T-helper 2 cell treated with Interferon-gamma antibody and Interleukin-4, amounts not matched to agents 100 ng/mL and 5 ng/mL, for 36 hours (primary cell): ENCODE measurements around the gene PVALB. TPM values are rescaled to one million over a fixed set of nuclear protein-coding genes. Genes with fewer than 3 reads are reported as not detected.

Experiments used
- intact Hi-C: fragments of 100-400 bp; cut with micrococcal nuclease; formaldehyde crosslinking; loops from one replicate; pipeline ENCODE4 v1.15.1; 2023
- total RNA-seq: library from RNA; stranded (reverse); gene quantifications from 2 replicates; pipeline ENCODE4 v1.2.3, GENCODE V29; 2022

Gene PVALB, protein sequence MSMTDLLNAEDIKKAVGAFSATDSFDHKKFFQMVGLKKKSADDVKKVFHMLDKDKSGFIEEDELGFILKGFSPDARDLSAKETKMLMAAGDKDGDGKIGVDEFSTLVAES
- total RNA-seq: not detected in 2 replicates

DNA sequence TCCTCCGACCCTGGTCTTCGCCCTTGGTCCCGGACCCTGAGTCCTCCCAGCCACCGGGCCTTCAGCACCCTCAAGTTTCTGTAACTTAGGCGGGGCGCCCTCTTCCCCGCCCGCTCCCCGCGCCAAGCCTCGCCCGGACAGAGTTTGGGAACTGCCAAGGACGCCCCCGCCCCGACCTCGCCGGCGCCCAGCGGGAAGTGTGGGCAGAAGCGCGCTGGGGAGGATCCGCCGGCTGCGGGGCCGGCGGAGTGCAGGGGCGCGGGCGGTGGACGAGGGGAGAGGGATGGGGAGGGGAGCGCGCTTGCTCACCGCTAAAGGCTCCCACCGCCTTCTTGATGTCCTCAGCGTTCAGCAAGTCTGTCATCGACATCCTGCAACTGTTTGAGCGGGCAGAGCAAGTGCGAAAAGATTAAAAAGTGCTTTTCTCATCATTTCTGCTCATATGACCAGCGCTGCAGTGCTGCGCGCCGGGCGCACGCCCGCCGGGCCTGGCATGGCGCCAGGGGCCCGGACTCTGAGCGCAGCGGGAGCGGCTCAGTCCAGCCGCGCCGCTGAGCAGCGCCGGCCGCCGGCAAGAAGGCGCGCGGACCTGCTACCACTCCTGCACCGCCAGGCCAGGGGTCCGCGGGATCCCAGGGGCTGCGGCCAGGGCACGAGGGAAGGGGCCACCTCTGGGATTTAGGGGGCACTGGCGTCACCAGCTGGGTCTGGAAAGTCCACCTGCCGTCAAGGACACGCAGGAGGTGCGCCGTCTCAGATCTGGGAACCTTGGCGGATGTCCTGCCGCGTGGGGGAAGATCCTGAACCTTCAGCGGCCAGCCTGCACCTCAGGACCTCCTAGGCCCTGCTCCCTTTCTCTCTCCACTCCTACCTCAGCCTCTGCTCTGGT, at the start of gene PVALB:
Gene PVALB, minus strand, starts transcription at position 400 of the 889 bp plus-strand sequence. Its CDS starts 30 bp downstream, at position 370.
- intact Hi-C loops: no loop called here

DNA sequence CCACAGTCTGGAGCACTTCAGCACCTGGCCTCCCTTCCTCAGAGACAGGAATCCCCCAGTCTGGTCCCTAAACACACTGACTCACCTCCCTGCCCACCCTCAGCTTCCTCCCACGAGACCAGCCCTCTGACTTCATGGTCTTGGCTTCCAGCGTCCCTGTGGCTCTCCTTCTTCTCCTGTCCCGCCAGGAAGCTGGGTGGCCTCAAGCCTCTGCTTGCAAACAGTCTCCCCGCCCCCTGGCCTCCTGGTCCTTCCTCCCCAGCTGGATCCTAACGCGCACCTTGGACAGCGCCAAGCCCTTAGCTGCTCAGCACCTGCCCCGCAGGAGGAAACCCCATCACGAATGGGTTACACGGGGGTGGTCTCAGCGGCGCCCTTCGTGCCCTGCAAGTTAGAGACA, 48.5 kb upstream of the PVALB start:
- intact Hi-C loops: no loop called here

DNA sequence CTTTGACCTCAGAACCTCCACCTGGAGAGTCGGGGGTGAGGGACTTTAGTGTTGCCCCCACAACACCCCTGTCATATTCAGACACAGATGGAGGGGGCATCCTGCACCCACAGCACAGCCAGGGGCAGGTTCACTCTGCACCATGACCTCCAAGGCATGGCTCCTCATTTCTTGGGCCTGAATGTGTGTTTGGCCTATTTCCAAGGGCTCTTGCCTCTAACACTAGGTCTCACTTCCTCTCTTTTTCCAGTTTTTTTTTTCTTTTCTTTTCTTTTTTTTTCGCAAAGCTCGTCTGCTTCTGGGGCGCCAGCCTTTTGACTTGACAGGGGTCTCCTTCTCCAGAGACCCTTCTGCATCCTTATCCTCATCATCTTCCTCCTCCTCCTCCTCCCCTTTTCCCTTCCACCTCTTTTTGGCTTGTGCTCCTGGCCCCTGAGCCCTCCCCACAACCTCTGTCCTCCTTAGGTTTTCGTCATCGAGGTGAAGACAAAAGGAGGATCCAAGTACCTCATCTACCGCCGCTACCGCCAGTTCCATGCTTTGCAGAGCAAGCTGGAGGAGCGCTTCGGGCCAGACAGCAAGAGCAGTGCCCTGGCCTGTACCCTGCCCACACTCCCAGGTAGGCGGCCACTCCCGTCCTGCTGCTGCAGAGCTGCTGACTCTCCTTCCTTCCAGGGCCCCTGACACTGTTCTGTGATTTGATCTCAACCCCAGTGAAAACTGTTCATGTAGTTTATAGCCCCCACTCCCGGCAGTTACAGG, 47.8 kb upstream of the PVALB start:
- intact Hi-C loops: loop anchor here (5.0 kb wide), 1 partner anchor 38 kb away; no protein-coding TSS in a partner anchor

DNA sequence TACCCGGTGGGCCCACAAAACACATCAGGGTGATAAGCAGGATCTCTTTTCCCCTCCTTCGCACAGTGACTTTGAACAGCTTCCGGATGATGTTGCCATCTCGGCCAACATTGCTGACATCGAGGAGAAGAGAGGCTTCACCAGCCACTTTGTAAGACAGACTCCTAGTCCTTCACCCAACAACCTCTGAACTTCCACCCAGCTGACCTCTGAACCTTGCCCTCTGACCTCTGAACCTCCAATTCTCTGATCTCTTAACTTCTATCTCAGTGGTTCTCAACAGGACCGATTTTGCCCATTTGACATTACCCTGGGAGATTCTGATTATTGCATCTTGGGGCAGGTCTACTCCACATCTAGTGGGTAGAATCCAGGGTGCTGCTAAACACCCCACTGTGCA, 47.1 kb upstream of the PVALB start:
- intact Hi-C loops: loop anchor here (5.0 kb wide), 1 partner anchor 38 kb away; no protein-coding TSS in a partner anchor

DNA sequence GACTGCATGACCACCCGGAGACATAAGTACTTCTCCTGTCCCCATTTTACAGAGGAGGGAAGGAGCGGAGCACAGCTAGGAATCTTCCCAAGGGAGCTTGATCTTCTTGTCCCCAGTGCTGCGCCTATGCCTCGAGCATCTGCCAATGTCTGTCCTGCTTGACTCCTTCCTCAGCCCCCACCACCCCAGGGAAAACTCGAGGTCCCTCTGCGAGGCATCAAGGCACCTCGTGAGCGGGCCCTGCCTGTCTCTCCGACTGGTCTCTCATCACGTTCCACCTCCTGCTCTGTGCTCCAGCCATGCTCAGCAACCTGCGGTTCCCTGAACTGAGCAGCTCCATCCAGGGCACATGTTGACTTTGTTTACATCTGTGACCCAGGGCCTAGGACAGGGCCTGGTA, 46.4 kb upstream of the PVALB start:
- intact Hi-C loops: loop anchor here (5.0 kb wide), 1 partner anchor 39 kb away; no protein-coding TSS in a partner anchor

DNA sequence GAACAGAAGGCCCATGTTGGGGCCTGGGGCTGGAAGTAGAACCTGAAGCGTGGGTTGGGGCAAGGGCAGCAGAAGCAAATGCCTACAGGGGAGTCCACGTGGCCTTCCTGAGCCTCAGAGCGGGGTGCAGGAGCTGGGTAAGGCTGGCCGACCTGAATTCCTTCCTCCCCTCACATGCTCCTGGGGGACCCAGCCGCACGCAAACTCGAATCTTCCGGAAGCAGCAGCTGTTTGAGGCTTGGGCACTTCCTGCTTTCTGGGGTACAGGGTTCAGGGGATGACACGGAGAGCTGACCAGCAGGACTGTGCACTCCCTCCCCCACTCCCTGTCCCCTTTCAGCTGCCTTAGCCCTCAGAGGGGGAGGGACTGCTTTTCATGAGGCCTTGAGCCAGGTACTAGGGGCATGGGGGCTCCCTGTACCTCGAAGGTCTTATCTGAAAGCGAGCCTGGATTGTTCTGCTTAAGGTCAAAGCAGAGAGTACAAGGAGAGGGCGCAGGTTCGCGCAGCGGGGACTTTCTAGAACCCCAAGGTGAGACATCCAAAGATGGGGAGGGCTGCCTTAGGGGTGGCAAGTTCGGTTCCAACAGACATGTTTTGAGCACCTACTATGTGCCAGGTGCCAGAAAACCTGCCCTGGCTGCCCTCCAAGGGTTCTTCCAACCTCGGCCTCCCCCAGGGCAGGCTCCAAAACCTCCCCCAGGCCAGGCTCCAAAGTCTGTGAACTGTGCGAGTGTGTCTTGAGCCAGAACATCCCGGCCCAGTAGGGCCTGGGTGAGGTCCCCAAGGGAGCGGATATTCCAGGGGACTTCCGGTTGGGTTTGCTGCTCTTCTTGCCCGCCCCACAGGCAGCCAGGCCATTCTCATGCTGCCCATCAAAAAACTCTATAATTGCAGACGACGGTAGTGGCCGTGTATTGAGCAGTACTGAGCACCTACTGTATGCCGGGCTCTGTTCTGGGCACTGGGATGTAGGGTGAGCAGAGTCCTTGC, 45.7 kb upstream of the PVALB start:
- intact Hi-C loops: loop anchor here (5.0 kb wide), 1 partner anchor 40 kb away; no protein-coding TSS in a partner anchor

DNA sequence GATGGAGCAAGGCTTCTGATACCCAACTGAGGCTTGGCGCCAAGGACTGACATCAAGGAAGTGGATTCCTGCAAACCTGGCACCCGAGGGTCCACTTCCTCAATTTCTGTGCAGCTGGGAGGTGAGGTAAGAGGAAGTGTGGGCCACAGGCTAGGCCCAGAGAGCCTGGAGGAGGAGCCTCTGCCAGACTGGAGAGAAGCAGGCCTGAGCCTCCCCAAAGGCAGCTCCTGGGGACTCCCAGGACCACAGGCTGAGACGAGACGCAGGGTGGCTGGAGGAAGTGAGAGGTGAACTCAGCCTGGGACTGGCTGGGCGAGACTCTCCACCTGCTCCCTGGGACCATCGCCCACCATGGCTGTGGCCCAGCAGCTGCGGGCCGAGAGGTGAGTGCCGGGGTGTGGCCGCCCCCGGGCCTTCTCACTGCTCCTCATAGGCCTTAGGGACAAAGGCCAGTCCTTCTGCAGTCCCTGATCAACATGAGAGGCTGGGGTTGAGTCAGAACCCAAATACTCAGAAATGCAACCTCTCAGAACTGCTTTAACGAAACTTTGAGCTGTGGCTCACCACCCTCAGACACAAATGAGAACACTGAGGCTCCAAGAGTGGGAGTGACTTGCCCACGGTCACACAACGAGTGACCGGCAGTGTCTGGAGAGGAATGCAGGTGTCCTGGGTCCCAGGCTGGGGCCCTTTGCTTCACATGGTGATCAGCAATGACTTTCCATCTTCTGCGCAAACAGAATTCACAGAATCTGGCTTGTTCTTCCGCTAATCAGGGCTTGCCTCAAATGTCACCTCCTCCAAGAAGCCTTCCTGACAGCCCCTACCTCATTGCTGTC, 44.2 kb upstream of the PVALB start, which contains the start of gene NCF4:
Gene NCF4, plus strand, starts transcription at position 186 of the 839 bp plus-strand sequence. Its CDS starts 166 bp downstream, at position 352.
- intact Hi-C loops: loop anchor here (5.0 kb wide), 1 partner anchor 41 kb away; no protein-coding TSS in a partner anchor

DNA sequence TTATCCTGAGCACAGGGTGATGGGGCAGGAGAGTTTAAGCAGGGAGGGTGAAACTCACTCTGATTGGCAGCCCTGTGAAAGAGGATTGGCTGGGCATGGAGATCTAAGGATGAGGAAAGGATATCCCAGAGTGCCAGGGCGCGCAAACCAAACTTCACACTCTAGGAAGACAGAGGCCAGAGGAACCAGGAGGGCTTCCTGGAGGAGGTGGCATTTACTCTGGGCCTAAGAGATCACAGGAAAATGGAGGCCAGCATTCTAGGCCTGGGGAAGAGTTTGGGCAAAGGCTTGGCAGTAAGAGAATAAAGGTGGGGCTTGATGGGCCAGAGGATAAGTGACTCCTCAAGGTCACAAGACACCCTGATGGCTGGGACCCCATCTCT, 43.6 kb upstream of the PVALB start:
- intact Hi-C loops: loop anchor here (5.0 kb wide), 1 partner anchor 42 kb away; no protein-coding TSS in a partner anchor

DNA sequence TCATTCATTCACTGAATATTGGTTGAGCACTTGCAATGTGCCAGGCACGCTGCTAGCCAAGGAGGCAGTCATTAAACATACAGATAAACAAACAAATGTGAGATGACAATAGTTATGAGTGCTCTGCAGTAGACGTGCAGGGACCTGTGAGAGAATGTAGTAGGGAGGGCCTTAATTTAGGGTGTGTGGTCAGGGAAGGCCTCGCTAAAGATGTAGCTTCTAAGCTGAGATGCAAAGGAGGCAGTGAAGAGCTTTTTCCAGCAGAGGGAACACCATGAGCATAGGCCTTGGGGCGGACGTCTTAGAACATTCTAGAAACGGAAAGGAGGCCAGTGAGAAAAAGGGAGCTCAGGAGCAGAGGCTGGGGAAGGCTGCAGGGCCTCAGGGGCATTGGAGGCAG, 43.2 kb upstream of the PVALB start:
- intact Hi-C loops: loop anchor here (5.0 kb wide), 1 partner anchor 42 kb away; no protein-coding TSS in a partner anchor

DNA sequence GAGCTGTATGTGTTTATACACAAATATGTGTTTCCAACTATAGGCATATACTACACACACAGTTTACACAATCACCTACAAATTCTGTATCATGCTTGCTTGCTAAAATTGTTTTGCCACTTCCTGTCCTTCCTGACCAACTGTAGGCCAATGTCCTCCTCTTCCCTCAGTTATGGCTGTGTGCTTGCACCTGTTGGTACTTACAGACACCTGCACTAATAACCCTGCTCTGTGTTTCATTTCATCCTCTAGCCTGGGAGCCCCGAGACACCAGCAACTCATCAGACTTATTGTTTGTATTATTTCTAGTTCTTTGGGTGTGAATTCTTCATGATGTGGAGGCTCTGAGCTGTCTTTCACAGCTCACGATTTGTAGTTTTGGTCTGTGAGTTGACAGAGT, 42.1 kb upstream of the PVALB start:
- intact Hi-C loops: loop anchor here (10.0 kb wide), 1 partner anchor 336 kb away; no protein-coding TSS in a partner anchor

DNA sequence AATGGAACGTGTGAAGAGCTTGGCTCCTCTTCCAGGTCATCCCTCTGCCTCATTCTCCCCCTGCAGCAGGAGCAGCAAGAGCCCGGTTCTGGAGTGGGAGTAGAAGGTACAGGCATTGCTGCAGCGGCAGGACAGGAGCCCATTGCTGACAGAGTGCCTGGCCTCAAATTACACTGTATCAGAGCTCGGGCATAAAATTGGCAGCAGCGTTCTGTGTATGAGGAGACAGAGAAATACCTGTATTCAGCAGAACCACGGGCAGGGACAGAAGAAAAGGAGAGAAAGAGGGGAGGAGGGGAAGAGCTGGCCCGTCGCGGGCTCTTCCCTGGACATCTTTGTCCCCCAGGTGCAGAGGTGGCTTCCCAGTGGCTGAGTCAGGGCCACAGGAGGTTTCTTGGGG, 41.3 kb upstream of the PVALB start:
- intact Hi-C loops: loop anchor here (10.0 kb wide), 1 partner anchor 337 kb away; no protein-coding TSS in a partner anchor

DNA sequence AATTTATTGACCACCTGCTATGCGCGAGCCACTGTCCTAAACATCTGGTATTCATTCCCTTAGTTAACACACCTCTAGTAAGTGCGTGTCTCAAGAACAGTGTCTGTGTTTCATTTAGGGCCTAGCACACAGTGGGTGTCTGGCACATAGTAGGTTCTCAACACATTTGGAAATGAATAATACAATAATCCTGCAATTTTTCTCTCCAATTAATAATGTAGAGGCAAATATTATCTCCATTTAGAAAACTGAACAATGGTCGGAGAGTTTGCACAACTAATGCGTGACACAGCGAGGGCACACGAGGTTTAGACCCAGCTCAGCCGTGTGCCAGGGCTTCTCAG, 39.9 kb upstream of the PVALB start:
- intact Hi-C loops: loop anchor here (1.0 to 10.0 kb wide), 4 partner anchors 74 to 338 kb away; no protein-coding TSS in a partner anchor

DNA sequence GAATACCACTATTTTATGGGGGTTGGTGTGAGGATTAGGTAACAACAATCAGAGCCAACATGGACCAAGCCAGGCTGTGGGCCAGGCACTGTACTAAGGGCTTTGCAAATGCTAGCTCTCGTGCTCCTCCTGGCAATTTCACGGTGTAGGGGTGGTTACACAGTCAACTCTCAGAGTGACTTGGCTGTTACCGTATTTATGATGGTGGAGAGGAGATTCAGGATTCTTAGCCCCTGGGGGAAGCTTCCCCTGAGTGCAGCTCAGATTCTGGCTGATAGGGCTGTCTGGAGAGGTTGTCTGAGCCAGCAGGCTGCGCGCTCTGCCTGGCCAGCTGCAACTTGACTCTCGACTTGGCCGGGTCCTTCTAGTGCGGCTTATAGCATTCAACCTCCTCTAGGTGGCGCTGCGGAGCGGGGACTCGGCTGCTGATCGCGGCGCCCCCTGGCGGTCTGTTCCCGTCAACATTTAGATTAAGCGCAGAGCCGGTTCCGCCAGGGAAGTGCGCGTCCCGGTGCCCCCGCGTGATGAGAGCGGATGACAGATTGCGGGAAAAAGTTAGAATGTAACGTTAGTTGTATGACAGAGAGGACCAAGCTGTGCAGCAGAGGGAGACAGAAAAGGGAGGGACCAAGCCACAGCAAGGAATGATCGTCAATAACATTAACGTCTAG, 39.4 kb upstream of the PVALB start:
- intact Hi-C loops: loop anchor here (1.0 to 10.0 kb wide), 4 partner anchors 74 to 339 kb away; no protein-coding TSS in a partner anchor

DNA sequence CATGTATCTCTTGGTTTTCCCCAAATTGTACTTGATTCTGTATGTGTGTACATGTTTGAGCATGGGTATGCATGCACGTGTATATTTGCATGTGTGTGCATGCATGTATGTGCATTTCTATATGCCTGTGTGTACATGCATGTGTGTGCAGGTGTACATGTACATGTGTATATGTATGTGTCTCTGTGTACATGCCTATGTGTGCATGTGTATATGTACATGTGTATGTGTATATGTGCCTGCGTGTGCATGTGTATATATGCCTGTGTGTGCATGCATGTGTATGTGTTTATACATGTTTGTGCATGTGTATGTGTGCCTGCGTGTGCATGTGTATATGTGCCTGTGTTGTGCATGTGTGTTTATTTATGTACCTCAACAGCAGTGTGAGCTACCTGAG, 38.6 kb upstream of the PVALB start:
- intact Hi-C loops: loop anchor here (10.0 kb wide), 1 partner anchor 339 kb away; no protein-coding TSS in a partner anchor

DNA sequence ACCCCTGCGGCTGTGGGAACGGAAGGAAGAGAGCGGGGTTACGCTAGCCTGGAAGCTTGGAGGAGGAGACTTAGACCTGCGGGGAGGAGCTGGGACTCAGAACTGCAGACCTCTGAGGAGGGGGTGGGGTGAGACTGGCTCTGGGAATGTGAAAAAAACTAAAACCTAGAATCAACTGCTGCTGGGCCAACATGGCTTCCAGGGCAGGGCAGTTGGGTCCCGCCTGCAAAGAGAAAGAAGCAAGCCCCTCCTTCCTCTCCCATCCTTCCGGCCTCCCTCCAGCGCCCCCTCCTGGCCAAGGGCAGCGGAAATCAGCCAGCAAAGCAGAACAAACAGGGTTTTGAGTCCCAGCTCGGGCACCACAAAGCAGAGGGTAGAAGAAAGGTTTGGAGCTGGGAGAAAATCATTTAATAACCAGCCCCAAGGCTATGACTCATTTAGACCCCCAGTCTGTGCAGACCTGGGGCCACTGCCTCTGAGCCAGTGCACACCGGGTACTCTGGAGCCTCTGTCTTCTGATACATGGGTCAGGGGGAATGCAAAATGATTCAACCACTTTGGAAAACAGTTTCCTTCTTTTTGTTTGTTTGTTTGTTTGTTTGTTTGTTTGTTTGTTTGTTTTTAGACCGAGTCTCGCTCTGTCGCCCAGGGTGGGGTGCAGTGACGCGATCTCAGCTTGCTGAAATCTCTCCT, 36.7 kb upstream of the PVALB start:
- intact Hi-C loops: loop anchor here (10.0 kb wide), 1 partner anchor 341 kb away; no protein-coding TSS in a partner anchor

DNA sequence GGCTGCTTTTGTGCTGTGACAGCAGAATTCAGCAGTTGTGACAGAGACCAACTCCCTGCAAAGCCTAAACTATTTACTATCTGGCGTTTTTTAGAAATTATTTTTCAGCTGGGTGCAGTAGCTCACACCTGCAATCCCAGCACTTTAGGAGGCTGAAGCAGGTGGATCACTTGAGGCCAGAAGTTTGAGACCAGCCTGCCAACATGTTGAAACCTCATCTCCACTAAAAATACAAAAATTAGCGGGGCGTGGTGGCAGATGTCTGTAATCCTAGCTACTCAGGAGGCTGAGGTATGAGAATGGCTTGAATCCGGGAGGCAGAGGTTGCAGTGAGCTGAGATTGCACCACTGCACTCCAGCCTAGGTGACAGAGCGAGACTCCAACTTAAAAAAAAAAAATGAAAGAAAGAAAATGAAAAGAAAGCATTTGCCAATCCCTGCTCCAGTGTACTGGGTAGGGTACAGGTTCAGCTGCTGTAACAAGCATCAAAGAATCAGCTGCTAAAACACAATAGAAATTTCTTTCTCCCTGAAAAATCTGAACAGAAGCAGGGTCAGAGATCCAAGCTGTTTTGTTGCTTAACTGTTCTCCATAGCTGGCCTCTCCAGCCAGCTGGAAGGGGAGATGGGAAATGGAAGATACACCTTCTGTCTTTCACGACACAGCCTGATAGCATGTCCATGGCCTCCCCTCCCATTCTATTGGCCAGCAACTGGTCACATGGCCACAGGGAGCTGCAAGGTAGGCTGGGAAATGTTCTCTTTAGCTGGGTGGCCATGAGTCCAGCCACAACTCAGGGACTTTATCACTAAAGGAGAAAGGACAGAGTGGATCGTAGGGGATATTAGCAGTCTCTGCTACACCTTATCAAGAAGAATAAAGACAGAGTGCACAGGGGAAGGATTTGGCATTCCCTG, 35.5 kb upstream of the PVALB start:
- intact Hi-C loops: loop anchor here (10.0 kb wide), 1 partner anchor 342 kb away; no protein-coding TSS in a partner anchor

DNA sequence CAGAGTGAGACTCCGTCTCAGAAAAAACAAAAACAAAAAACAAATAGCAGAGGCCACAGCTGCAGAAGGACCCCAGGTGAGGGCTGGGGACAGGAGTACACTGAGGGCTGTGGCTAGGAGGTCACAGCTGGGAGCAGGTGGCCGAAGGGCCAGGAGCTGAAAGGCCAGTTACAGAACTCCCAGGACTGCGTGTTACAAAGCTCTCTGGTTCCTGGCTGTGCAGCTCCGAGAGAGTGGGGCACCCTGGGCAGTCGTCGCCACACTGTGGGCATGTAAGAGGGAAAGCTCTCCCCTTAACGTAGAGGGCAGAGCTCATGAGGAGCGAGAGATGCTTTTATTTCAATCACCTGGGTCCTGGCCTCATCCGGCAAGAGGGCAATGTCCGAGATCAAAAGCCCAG, 33.8 kb upstream of the PVALB start:
- intact Hi-C loops: loop anchor here (10.0 kb wide), 1 partner anchor 344 kb away; no protein-coding TSS in a partner anchor
